HUES64 (cell line): ENCODE measurements around the gene ALDH1A3.

Source experiments
- H3K27ac ChIP-seq: 2 replicates; pipeline ENCODE4 v1.7.0; 2013; ENCODE audit warnings: low read depth, low read length, inconsistent platforms
- H3K27me3 ChIP-seq: 2 replicates; pipeline ENCODE4 v1.6.1; 2013; ENCODE audit warnings: mild to moderate bottlenecking, low read length; ENCODE audit not compliant: insufficient read depth
- H3K36me3 ChIP-seq: 2 replicates; pipeline ENCODE4 v1.6.1; 2013; ENCODE audit warnings: mild to moderate bottlenecking, low read length; ENCODE audit not compliant: insufficient read depth
- H3K4me1 ChIP-seq: 2 replicates; pipeline ENCODE4 v1.6.1; 2013; ENCODE audit warnings: mild to moderate bottlenecking, low read length, moderate library complexity; ENCODE audit not compliant: insufficient read depth
- H3K4me3 ChIP-seq: 2 replicates; pipeline ENCODE4 v1.5.1; 2013; ENCODE audit warnings: mild to moderate bottlenecking, low read length, moderate library complexity
- H3K9ac ChIP-seq: 2 replicates; pipeline ENCODE4 v1.6.1; 2013; ENCODE audit warnings: mild to moderate bottlenecking, low read depth, low read length
- H3K9me3 ChIP-seq: 2 replicates; pipeline ENCODE4 v1.6.1; 2013; ENCODE audit warnings: low read depth, low read length; ENCODE audit not compliant: insufficient read depth
- WGBS: fragments of 150-250, 120-280 bp; methylation state at CpG from one replicate; pipeline ENCODE4 v1.1.7; 2013; ENCODE audit warnings: missing lambda C conversion rate; 5-methylcytosine and 5-hydroxymethylcytosine counted together

ALDH1A3 gene

GRCh38 chr15:100887211-100887913 lies 7.7 kb downstream of the ALDH1A3 start:
- H3K27me3 ChIP-seq, result peaks cover 34% of the 10 kb centered on the region
- no peaks in the 10 kb centered on the region for H3K9me3 ChIP-seq
- WGBS, result 94% methylated on average over 22 of the region's 22 CpGs
- H3K27ac ChIP-seq, result no peak overlapping the region
- H3K4me3 ChIP-seq, result no peak overlapping the region
- H3K36me3 ChIP-seq, result no peaks in the 10 kb centered on the region
- 0 out of 2 replicates have a peak, but pooled peaks cover 10% of the 10 kb centered on the region for H3K4me1 ChIP-seq
- H3K9ac ChIP-seq, result no peak overlapping the region

GRCh38 chr15:100889385-100890050 lies 9.9 kb downstream of the ALDH1A3 start:
- no peaks in the 10 kb centered on the region for H3K36me3 ChIP-seq
- no peak overlapping the region for H3K27ac ChIP-seq
- WGBS, result 82% methylated on average over 20 of the region's 20 CpGs
- no peak overlapping the region for H3K4me3 ChIP-seq
- no peak overlapping the region for H3K9ac ChIP-seq
- H3K4me1 ChIP-seq, result 0 out of 2 replicates have a peak, but pooled peaks cover 10% of the 10 kb centered on the region
- no peaks in the 10 kb centered on the region for H3K9me3 ChIP-seq
- peaks cover 13% of the 10 kb centered on the region; the same call in 1 of the 2 replicates for H3K27me3 ChIP-seq

DNA sequence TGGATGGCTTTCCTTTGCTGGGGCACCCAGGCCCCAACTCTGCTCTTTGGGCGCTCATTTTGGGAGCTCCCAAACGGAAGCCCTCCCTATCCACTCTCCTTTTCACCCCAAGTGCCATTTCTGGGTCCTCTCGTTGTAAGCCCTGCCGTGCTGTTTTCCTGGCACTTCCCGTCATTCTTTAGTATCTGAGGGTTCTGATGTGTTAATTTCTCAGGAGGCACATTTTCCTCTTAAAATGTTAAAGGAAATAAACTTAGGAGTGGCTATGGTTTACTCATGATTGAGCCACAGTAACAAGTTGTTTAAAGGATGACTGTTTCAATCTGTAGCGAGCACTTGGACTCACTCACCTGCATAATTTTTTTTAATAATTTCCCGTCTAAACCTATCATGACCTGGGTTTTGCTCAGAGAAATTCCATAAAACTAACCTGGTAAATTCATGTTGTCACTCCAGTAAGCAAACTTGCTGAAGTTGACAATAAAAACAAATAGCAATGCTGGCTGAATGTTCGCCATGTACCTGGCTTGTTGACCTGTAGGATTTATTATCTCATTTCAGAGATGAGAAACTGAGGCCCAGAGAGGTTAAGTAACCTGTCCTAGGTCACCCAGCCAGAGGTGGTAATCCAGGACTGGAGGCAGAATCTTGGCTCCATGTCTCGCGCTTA lies 10.6 kb downstream of the ALDH1A3 start:
- Histone ChIP-seq H3K9me3 (no peaks in the 10 kb centered on the region), H3K9ac (no peak overlapping the region), H3K27me3 (peaks cover 7% of the 10 kb centered on the region; the same call in 1 of the 2 replicates), H3K27ac (no peak overlapping the region), H3K4me3 (no peak overlapping the region), H3K4me1 (0 out of 2 replicates have a peak, but pooled peaks cover 10% of the 10 kb centered on the region), H3K36me3 (no peaks in the 10 kb centered on the region)
- WGBS, result 89% methylated on average over 10 of the region's 10 CpGs

DNA sequence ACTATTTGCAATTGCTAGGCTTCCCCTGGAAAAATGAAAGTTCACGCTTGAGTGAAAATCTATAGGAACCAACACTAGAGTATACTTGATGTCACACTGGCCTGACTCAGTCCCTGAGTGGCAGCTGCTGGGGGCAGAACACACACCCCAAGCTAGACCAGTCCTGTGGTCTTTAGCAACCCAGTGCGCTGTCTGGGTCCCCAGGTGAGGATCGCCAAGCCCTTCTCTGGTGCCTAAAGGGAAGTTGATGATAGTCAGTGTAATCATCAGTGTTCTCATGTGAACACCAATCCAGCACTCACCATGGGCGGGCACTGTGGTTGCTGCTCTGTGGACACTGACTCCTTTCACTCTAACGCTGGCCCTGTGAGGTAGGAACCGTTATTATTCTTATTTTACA lies 11.2 kb downstream of the ALDH1A3 start:
- no peak overlapping the region for H3K4me3 ChIP-seq
- H3K9me3 ChIP-seq, result no peaks in the 10 kb centered on the region
- no peaks in the 10 kb centered on the region for H3K36me3 ChIP-seq
- 90% methylated on average over 6 of the region's 6 CpGs for WGBS
- H3K4me1 ChIP-seq, result 0 out of 2 replicates have a peak, but pooled peaks cover 10% of the 10 kb centered on the region
- no peak overlapping the region for H3K9ac ChIP-seq
- peaks cover 4% of the 10 kb centered on the region; the same call in 1 of the 2 replicates for H3K27me3 ChIP-seq
- no peak overlapping the region for H3K27ac ChIP-seq

DNA sequence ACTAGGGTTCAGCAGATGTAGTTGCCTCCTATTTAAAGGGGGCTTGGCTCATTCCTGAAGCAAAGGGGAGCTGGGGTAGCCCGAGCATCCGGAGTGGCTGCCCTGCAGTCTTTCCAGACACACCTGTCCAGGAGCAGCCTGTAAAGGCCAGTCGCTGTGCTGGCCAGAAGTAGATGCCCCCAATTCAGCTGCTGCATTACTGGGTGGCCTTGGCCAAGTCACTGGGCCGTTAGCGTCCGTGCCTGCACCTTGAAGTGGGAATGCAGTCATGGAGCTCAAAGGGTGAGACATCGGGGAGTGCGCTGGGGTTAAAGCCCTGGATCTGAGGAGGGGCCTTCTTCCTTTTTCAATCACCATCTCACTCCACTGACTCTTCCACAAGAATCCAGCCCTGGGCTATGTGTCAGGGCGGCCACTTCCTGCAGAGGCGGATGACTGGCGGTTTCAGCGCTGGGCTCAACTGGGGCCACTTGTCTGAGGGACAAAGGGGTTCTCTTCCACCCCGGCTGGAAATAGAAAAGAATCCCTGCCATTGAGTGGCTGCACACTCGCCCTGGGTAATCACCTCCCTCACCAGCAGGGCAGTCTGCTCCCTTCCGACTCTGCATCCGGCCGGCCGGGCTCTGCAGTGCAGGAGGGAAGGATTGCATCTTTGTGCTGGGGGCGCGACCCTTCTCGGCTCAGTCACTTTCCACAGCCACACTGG lies 11.8 kb downstream of the ALDH1A3 start:
- 81% methylated on average over 21 of the region's 21 CpGs for WGBS
- Histone ChIP-seq H3K9ac (no peak overlapping the region), H3K9me3 (no peaks in the 10 kb centered on the region), H3K27ac (no peak overlapping the region), H3K4me3 (no peak overlapping the region), H3K36me3 (no peaks in the 10 kb centered on the region), H3K27me3 (0 out of 2 replicates have a peak, but pooled peaks cover 1% of the 10 kb centered on the region), H3K4me1 (0 out of 2 replicates have a peak, but pooled peaks cover 10% of the 10 kb centered on the region)

DNA sequence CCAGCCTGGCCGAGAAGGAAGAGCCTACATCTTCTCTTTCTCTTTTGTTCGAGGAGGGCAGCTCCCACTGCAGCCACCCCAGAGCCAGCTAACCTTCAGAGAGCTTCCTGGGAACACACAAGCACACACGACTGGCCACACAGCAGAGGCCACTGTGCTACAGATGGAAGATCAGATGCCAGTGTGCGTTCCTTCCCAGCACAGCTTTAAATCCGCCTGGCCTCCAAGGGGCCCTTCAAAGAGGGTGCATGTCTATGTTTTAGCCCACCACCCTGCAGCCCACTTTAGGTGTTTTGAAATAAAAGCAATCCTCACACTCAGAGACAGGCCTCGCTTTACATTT lies 12.4 kb downstream of the ALDH1A3 start:
- H3K9me3 ChIP-seq, result no peaks in the 10 kb centered on the region
- H3K36me3 ChIP-seq, result no peaks in the 10 kb centered on the region
- 87% methylated on average over 6 of the region's 6 CpGs for WGBS
- 0 out of 2 replicates have a peak, but pooled peaks cover 10% of the 10 kb centered on the region for H3K4me1 ChIP-seq
- no peak overlapping the region for H3K27ac ChIP-seq
- no peaks in the 10 kb centered on the region for H3K27me3 ChIP-seq
- no peak overlapping the region for H3K4me3 ChIP-seq
- no peak overlapping the region for H3K9ac ChIP-seq

- 0 out of 2 replicates have a peak, but pooled peaks cover 10% of the 10 kb centered on the region for H3K4me1 ChIP-seq
- H3K9ac ChIP-seq, result no peak overlapping the region
- 93% methylated on average over 6 of the region's 6 CpGs for WGBS
- H3K4me3 ChIP-seq, result no peak overlapping the region
- no peaks in the 10 kb centered on the region for H3K9me3 ChIP-seq
- no peaks in the 10 kb centered on the region for H3K27me3 ChIP-seq
- no peak overlapping the region for H3K27ac ChIP-seq
- H3K36me3 ChIP-seq, result no peaks in the 10 kb centered on the region
These were observed 13.8 kb downstream of the ALDH1A3 start for GRCh38 chr15:100893261-100893963.

- Histone ChIP-seq H3K9ac (no peak overlapping the region), H3K4me1 (0 out of 2 replicates have a peak, but pooled peaks cover 9% of the 10 kb centered on the region), H3K9me3 (no peaks in the 10 kb centered on the region), H3K27ac (no peak overlapping the region), H3K4me3 (no peak overlapping the region), H3K27me3 (no peaks in the 10 kb centered on the region), H3K36me3 (no peaks in the 10 kb centered on the region)
- WGBS, result 93% methylated on average over 9 of the region's 9 CpGs
These were observed 14.3 kb downstream of the ALDH1A3 start for GRCh38 chr15:100893964-100894295.

DNA sequence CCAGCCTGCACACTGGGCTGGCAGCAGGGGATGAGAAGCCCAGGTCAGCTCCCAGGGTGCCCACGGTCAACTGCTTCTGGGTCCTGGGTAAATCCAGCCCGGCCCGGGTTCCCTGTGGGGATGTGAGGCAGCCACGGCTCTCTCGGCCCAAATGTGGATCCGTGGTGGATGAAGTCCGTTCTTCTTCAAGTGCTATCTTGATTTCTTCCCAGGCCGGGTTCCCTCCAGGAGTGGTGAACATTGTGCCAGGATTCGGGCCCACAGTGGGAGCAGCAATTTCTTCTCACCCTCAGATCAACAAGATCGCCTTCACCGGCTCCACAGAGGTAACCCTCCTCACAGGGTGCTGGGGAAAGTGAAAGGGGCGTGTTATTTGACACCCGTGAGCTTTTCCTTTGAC lies 16.1 kb downstream of the ALDH1A3 start:
- Histone ChIP-seq H3K27ac (no peak overlapping the region), H3K27me3 (no peaks in the 10 kb centered on the region), H3K9ac (no peak overlapping the region), H3K4me1 (peaks cover 5% of the 10 kb centered on the region; the same call in 1 of the 2 replicates), H3K9me3 (no peaks in the 10 kb centered on the region), H3K4me3 (no peak overlapping the region), H3K36me3 (no peaks in the 10 kb centered on the region)
- WGBS, result 94% methylated on average over 13 of the region's 13 CpGs

DNA sequence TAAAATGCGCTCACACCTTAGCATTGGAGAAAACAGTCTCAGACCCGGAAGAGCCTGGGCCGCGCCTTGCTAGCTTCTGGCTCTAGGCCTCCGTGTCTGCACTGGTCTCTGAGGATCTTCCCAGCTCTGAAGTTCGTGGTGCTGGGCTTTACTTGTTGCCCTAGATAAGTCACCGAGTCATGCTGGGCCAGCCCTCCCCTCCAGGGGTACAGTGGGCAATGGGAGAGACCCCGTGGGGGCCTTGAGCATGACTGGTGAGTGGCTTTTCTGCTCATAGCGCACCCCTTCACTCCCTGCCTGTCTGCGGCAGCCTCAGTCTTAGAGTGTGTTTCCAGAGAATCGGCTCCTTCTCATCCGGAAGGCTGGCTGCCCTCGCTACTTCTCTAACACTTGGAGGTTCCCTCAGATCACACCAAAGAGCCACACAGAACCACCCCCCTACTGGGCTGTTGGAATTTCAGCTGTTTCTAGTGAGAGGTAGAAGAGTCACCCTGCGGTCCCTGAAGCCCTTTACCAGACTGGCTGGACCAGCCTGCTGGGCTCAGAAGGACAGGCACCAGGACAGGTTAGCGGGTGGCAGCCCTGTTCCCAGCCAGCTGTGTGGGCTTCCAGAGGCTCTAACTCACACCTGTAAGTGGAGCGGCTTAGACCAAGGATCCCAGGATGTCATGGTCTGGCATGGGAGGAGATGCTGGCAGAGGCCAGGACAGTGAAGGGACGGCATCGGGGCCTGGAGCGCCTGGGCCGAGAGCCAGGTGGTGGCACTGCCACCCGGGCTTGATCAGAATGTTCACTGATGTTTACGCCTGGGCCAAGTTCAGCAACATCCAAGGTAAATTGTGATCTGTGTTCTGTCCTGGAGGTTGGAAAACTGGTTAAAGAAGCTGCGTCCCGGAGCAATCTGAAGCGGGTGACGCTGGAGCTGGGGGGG lies 17.9 kb downstream of the ALDH1A3 start:
- WGBS, result 93% methylated on average over 26 of the region's 26 CpGs
- H3K36me3 ChIP-seq, result no peaks in the 10 kb centered on the region
- no peak overlapping the region for H3K4me3 ChIP-seq
- H3K9me3 ChIP-seq, result no peaks in the 10 kb centered on the region
- no peak overlapping the region for H3K9ac ChIP-seq
- no peak overlapping the region for H3K27ac ChIP-seq
- H3K27me3 ChIP-seq, result no peaks in the 10 kb centered on the region
- H3K4me1 ChIP-seq, result no peaks in the 10 kb centered on the region; the same call in 1 of the 2 replicates
